EH (cell line): ENCODE results near the gene CAPSL.
"Not testable (repeated sequence)": the region's sequence is repeated elsewhere in the genome, so short reads cannot be mapped to it uniquely, and the experiment has no call there.

Source experiments
- DNase-seq: peaks from one replicate; pipeline ENCODE4 v3.0.0-alpha.2; 2015; ENCODE audit warnings: low read depth

Gene CAPSL

GRCh38 chr5:35876454-35876853 lies 62.0 kb downstream of the CAPSL start:
- DNase-seq, result peak; percentile 36

DNA sequence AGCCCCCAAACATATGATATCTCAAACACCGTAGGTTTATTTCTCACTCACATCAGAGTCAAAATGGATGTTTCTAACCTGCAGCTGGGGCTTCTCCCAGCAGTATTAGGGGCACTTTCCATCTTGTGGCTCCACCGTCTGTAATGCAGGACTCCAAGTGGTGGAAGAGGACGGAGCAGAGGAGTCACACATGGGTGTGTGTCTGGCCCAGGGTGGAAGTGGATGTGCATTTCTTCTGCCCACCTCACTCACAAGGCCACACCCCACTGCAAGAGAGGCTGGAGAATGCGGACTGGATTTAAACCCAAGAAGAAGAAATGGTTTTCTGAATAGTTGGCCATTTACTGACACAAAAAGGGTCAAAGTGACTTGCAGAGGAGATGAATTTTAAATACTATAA lies 67.8 kb downstream of the CAPSL start:
- no peak for DNase-seq

GRCh38 chr5:35869685-35870277 lies 68.6 kb downstream of the CAPSL start:
- DNase-seq, result no peak

- no peak for DNase-seq
These were observed 70.4 kb downstream of the CAPSL start for GRCh38 chr5:35867998-35868397.

DNA sequence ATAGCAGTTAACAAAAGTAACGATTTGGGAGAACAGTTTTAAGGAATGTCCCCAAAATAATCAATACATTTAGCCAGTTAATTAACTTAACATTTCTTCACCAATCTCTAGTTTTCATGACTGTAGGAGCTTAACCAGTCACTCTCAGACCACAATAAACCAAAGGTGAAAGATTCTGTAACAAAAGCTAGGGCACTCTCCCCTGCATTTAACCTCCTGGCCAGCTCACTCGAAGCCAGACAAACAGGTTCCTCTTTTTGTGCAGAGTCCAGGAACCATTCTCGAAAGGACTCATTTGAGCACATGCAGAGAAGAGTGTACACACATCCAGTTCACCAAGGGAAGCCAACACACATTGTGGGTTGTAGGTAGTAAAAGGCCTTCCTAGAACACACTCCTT lies 75.3 kb downstream of the CAPSL start:
- no peak for DNase-seq

GRCh38 chr5:35862126-35862525 lies 76.3 kb downstream of the CAPSL start:
- DNase-seq, result no peak

GRCh38 chr5:35861718-35862117 lies 76.7 kb downstream of the CAPSL start:
- DNase-seq, result peak; percentile 95

- peak; percentile 63 for DNase-seq
These were observed 77.7 kb downstream of the CAPSL start for GRCh38 chr5:35860686-35861085.

DNA sequence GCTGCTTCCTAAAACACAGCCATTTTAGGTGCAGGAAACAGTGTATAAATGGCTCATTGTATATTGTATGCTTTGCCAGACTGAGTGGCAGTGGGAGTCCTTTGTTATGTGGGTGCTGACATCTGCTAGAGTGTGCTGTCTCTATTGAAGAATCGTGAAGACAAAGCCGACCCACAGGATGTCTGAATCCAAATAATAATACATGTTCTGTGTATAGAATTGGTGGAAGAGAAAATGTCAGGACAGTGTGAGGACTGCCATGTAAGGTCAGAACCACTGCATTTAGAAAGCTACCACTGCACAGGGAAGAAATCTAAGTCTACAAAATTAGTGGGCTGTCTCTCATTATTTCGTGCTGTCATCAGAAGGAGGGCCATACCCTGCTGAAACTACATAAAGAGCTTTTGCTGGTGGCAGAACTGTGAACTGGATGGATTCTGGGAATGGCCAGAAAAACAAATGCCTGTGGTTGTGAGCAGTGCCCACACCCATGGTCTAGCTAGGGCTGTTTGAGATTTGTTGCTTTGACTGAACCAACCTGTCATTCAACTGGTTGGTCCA lies 79.2 kb downstream of the CAPSL start:
- peak; percentile 85 for DNase-seq

- peak; percentile 95 for DNase-seq
These were observed 80.7 kb downstream of the CAPSL start for GRCh38 chr5:35857606-35858205.

GRCh38 chr5:35856765-35857351 lies 81.6 kb downstream of the CAPSL start, which contains the start of gene IL7R:
Gene IL7R (plus strand): TSS chr5:35856891. CDS start chr5:35856978, 87 bp downstream.
- DNase-seq, result peak; percentile 75

- DNase-seq, result not testable (repeated sequence)
These were observed 82.1 kb downstream of the CAPSL start for GRCh38 chr5:35856186-35856764.

DNA sequence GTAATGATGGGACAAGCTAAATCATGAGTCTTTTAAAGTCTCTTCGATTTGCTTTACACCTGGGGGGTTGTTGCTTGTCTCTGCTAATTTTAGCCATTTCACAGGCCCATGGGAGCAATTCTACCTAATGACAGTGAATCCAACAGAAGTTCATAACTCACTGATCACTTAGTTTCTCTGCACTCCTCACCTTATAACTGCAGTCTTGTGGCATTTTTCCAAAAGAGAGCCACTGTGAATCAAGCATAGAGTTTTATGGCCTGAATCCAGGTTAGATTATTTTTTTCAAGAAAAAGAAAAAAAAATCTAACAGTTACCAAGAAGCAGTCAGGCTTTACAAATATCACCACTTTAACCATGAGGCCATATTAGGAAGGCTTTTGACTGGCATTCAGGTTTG lies 83.2 kb downstream of the CAPSL start:
- no peak for DNase-seq
